Upper lobe of left lung (tissue), 6 donors: ENCODE measurements around the gene MYZAP. TPM values are rescaled to one million over a fixed set of nuclear protein-coding genes. Genes with fewer than 3 reads are reported as not detected.

Experiments used
- ATAC-seq, 2 donors: fragments of 200-7000 bp; cut with Tn5 transposase; one replicate each; pipeline ENCODE4 v1.9.1; 2022; ENCODE audit warnings: mild to moderate bottlenecking in 2 of 2, moderate library complexity in 2 of 2; ENCODE audit not compliant: low FRiP score in 2 of 2
- DNase-seq, 2 donors: peaks; one replicate each; pipeline ENCODE4 v3.0.0-alpha.2; 2019 to 2020
- H3K27ac ChIP-seq, 4 donors: fragments of 200-600 bp; sonication (generic); one replicate each; pipeline ENCODE4 v1.5.1; 2016 to 2019
- H3K27me3 ChIP-seq, 4 donors: fragments of 200-600 bp; sonication (generic); one replicate each; pipeline ENCODE4 v1.5.1; 2017 to 2019
- H3K36me3 ChIP-seq, 4 donors: fragments of 200-600 bp; sonication (generic); one replicate each; pipeline ENCODE4 v1.5.1; 2016 to 2019
- H3K4me1 ChIP-seq, 4 donors: fragments of 200-600 bp; sonication (generic); one replicate each; pipeline ENCODE4 v1.5.1; 2018 to 2019
- H3K4me3 ChIP-seq, 4 donors: fragments of 200-600 bp; sonication (generic); one replicate each; pipeline ENCODE4 v1.5.1; 2017 to 2019; ENCODE audit warnings: mild to moderate bottlenecking in 2 of 4, moderate library complexity in 1 of 4
- H3K9me3 ChIP-seq, 4 donors: fragments of 200-600 bp; sonication (generic); one replicate each; pipeline ENCODE4 v1.5.1; 2018 to 2019
- CTCF ChIP-seq, 6 experiments: fragments of 450-650 bp in 4 of 6; fragments of 200-600 bp in 2 of 6; sonication (generic) in 2 of 6; IDR thresholded peaks; one replicate each; pipeline ENCODE4 v1.5.1; 2016 to 2019; ENCODE audit warnings: antibody characterized with exemption in 6 of 6
- EP300 ChIP-seq, 4 donors: sonication (generic); formaldehyde crosslinking; IDR thresholded peaks; one replicate each; pipeline ENCODE4 v1.5.1; 2017; ENCODE audit warnings: antibody characterized with exemption in 4 of 4, control low read depth in 2 of 4
- POLR2A ChIP-seq, 4 donors: fragments of 450-650 bp; IDR thresholded peaks; one replicate each; pipeline ENCODE4 v1.5.1; 2016 to 2017; ENCODE audit warnings: antibody characterized with exemption in 4 of 4, mild to moderate bottlenecking in 2 of 4
- POLR2AphosphoS5 ChIP-seq, 2 donors: sonication (generic); formaldehyde crosslinking; IDR thresholded peaks; one replicate each; pipeline ENCODE4 v1.5.1; 2017; ENCODE audit warnings: antibody characterized with exemption in 2 of 2
- WGBS, 2 donors: methylation state at CpG; one replicate each; pipeline ENCODE4 v1.1.5; 2017 to 2018; 5-methylcytosine and 5-hydroxymethylcytosine counted together
- total RNA-seq, 6 donors: library from RNA; depleted of rRNA in 4 of 6; stranded (reverse); fragments of >200 nt in 4 of 6; gene quantifications; one replicate each; pipeline versions ENCODE4 v1.1.0 to v1.2.1, GENCODE V29; 2016 to 2021
- donor health status: DM: no; HTN: no; CAD: no; lungs with moderate emphysema.
- donor health status: DM: no; HTN: yes; CAD: no; lungs with severe emphysema.

MYZAP gene
- total RNA-seq, 6 donors from 2014 or later: 22.0 to 54.3 (median 30.4) TPM

- H3K9me3 ChIP-seq: no peaks in the 10 kb centered on the region
- WGBS, 2 donors: 69 to 80% methylated on average over 2 of the region's 2 CpGs
- no peak overlapping the region for H3K27ac ChIP-seq
- no peak overlapping the region for H3K4me3 ChIP-seq
- H3K4me1 ChIP-seq: peaks cover 0 to 12% (median 10%) of the 10 kb centered on the region in 4 donors
- TF ChIP-seq POLR2AphosphoS5 (IDR thresholded peaks at IDR 0.05) (no peak), EP300 (IDR thresholded peaks at IDR 0.05) (no peak), POLR2A (IDR thresholded peaks at IDR 0.05) (no peak), CTCF (IDR thresholded peaks at IDR 0.05) (no peak)
- no peaks in the 10 kb centered on the region for H3K27me3 ChIP-seq
- DNase-seq (no peak), ATAC-seq (no peak)
- H3K36me3 ChIP-seq: peaks cover 0 to 3% (median 0%) of the 10 kb centered on the region in 4 donors
Observed at GRCh38 chr15:57665194-57665593, 73.5 kb downstream of the MYZAP start.

DNA sequence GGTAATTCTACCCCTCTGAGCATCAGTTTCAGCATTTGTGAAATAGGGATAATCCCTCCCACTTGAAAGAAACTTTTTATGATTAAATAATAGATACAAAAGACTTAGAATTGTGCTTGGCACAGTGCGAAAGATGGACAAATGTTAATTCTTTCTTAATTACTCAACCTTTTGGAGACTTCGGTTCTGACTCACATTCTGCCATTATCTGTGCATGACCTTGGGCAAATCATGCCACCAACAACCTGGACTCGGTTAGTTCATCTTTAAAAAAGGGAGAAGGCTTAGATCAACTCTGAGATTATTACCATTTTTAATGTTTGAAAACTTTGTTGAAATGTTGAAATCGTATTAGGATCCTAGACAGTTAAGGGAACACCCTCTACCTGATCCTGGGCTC is 74.2 kb downstream of the MYZAP start:
- TF ChIP-seq POLR2AphosphoS5 (IDR thresholded peaks at IDR 0.05): no peak
- TF ChIP-seq CTCF (IDR thresholded peaks at IDR 0.05): no peak
- TF ChIP-seq POLR2A (IDR thresholded peaks at IDR 0.05): no peak
- TF ChIP-seq EP300 (IDR thresholded peaks at IDR 0.05): no peak
- WGBS, 2 donors: 80 to 88% methylated on average over 4 of the region's 4 CpGs
- H3K27ac ChIP-seq: no peak overlapping the region

GRCh38 chr15:57667171-57667849 is 75.6 kb downstream of the MYZAP start:
- DNase-seq: peak in 1 of 2 donors; percentile 3
- H3K4me3 ChIP-seq: no peak overlapping the region

More for the DNA sequence above, 74.2 kb downstream of the MYZAP start:
- no peak for DNase-seq
- H3K27me3 ChIP-seq: no peaks in the 10 kb centered on the region
- no peak for ATAC-seq
- peaks cover 0 to 12% (median 10%) of the 10 kb centered on the region in 4 donors for H3K4me1 ChIP-seq
- H3K36me3 ChIP-seq: peaks cover 0 to 3% (median 0%) of the 10 kb centered on the region in 4 donors
- H3K9me3 ChIP-seq: no peaks in the 10 kb centered on the region
- no peak overlapping the region for H3K4me3 ChIP-seq

DNA sequence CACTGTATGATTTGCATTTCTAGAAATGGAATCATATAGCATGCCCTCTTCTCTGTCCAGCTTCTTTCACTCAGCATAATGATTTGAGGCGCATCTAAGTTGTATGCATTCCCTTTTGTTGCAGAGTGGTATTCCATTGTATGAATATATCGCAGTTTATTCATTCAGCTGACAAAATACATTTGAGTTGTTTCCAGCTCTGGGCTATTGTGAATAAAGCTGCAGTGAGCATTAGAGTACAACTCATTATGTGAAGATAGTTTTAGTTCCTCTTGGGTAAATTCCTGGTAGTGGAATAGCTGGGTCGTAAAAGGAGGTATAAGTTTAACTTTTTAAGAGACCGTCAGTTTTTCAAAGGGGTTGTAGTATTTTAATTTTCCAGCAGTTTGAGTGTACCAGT is 76.3 kb downstream of the MYZAP start:
- no peaks in the 10 kb centered on the region for H3K27me3 ChIP-seq
- DNase-seq (no peak), ATAC-seq (no peak)
- peaks cover 0 to 7% (median 0%) of the 10 kb centered on the region in 4 donors for H3K4me1 ChIP-seq
- H3K27ac ChIP-seq: peak overlapping the region in 1 of 4 donors; percentile 15
- no peaks in the 10 kb centered on the region for H3K9me3 ChIP-seq
- H3K4me3 ChIP-seq: no peak overlapping the region
- H3K36me3 ChIP-seq: peaks cover 0 to 3% (median 0%) of the 10 kb centered on the region in 4 donors
- no peak for TF ChIP-seq CTCF (IDR thresholded peaks at IDR 0.05)
- no peak for TF ChIP-seq EP300 (IDR thresholded peaks at IDR 0.05)
- no peak for TF ChIP-seq POLR2A (IDR thresholded peaks at IDR 0.05)
- TF ChIP-seq POLR2AphosphoS5 (IDR thresholded peaks at IDR 0.05): no peak
- WGBS, 2 donors: 87 to 89% methylated on average over 4 of the region's 4 CpGs

More at GRCh38 chr15:57667171-57667849, 75.6 kb downstream of the MYZAP start:
- TF ChIP-seq EP300 (IDR thresholded peaks at IDR 0.05): no peak
- TF ChIP-seq CTCF (IDR thresholded peaks at IDR 0.05): peak in 4 of 6 experiments; percentile 14 to 26 (median 22)
- TF ChIP-seq POLR2A (IDR thresholded peaks at IDR 0.05): no peak
- TF ChIP-seq POLR2AphosphoS5 (IDR thresholded peaks at IDR 0.05): no peak
- Histone ChIP-seq H3K27me3 (no peaks in the 10 kb centered on the region), H3K27ac (peak overlapping the region in 1 of 4 donors; percentile 6), H3K9me3 (no peaks in the 10 kb centered on the region), H3K36me3 (peaks cover 0 to 3% (median 0%) of the 10 kb centered on the region in 4 donors), H3K4me1 (peaks cover 0 to 7% (median 6%) of the 10 kb centered on the region in 4 donors)
- WGBS, 2 donors: 43 to 47% methylated on average over 10 of the region's 10 CpGs
- peak in 1 of 2 donors; percentile 76 for ATAC-seq
